Hepatocyte (in vitro differentiated cells): ENCODE measurements around the gene MACF1.

Source experiments
- CTCF ChIP-seq: fragments of 200-600 bp; sonication (generic); IDR thresholded peaks from 2 replicates; pipeline ENCODE4 v1.5.1; 2016; ENCODE audit warnings: antibody characterized with exemption, mild to moderate bottlenecking; ENCODE audit not compliant: poor library complexity
- EZH2 ChIP-seq: fragments of 200-600 bp; sonication (generic); IDR thresholded peaks from 2 replicates; pipeline ENCODE4 v1.6.1; 2016; ENCODE audit warnings: antibody characterized with exemption, mild to moderate bottlenecking, borderline replicate concordance
- EZH2phosphoT487 ChIP-seq: fragments of 200-600 bp; sonication (generic); IDR thresholded peaks from one replicate; pipeline ENCODE4 v1.6.1; 2018; ENCODE audit warnings: antibody characterized with exemption, mild to moderate bottlenecking, low read depth, moderate library complexity; ENCODE audit not compliant: unreplicated experiment, severe bottlenecking

- TF ChIP-seq CTCF (no peak), EZH2 (no peak), EZH2phosphoT487 (no peak)
Observed at GRCh38 chr1:39205781-39206464, 1.4 kb downstream of the MACF1 start.
